Ascending aorta (tissue), 2 donors: ENCODE measurements around the gene FKBP1B. TPM values are rescaled to one million over a fixed set of nuclear protein-coding genes. Genes with fewer than 3 reads are reported as not detected.
"Not testable (repeated sequence)": the region's sequence is repeated elsewhere in the genome, so short reads cannot be mapped to it uniquely, and the experiment has no call there.

Experiments
- DNase-seq, 2 donors: peaks; one replicate each; pipeline ENCODE4 v3.0.0-alpha.2; 2019; ENCODE audit warnings: low spot score in 2 of 2
- H3K27ac ChIP-seq, 2 donors: fragments of 200-600 bp; sonication (generic); one replicate each; pipeline ENCODE4 v1.5.1; 2016 to 2017; ENCODE audit warnings: mild to moderate bottlenecking in 1 of 2
- H3K27me3 ChIP-seq: fragments of 200-600 bp; sonication (generic); one replicate; pipeline ENCODE4 v1.5.1; 2017
- H3K36me3 ChIP-seq, 2 donors: fragments of 200-600 bp; sonication (generic); one replicate each; pipeline ENCODE4 v1.5.1; 2016
- H3K4me1 ChIP-seq, 2 donors: fragments of 200-600 bp; sonication (generic); one replicate each; pipeline ENCODE4 v1.5.1; 2016 to 2017; ENCODE audit warnings: mild to moderate bottlenecking in 1 of 2
- H3K4me3 ChIP-seq, 2 donors: fragments of 200-600 bp; sonication (generic); one replicate each; pipeline ENCODE4 v1.5.1; 2016 to 2017; ENCODE audit warnings: mild to moderate bottlenecking in 1 of 2
- H3K9me3 ChIP-seq, 2 donors: fragments of 200-600 bp; sonication (generic); one replicate each; pipeline ENCODE4 v1.5.1; 2016
- CTCF ChIP-seq, 3 experiments: fragments of 200-600 bp in 2 of 3; fragments of 450-650 bp in 1 of 3; sonication (generic) in 2 of 3; IDR thresholded peaks; one replicate each; pipeline ENCODE4 v1.5.1; 2016 to 2019; ENCODE audit warnings: antibody characterized with exemption in 3 of 3, mild to moderate bottlenecking in 1 of 3, moderate library complexity in 1 of 3
- intact Hi-C: fragments of 100-400 bp; cut with DNase I; formaldehyde crosslinking; loops from one replicate; pipeline ENCODE4 v1.15.1; 2023
- total RNA-seq: library from RNA; depleted of rRNA; stranded (reverse); fragments of >200 nt; gene quantifications from one replicate; pipeline ENCODE4 v1.1.0, GENCODE V29; 2016

FKBP1B gene
- total RNA-seq, 1 donor from 2014 or later = not detected

GRCh38 chr2:24024996-24025663, 24.4 kb upstream of the FKBP1B start:
- intact Hi-C loops = no loop called here
- no peak overlapping the region for H3K4me3 ChIP-seq
- no peaks in the 10 kb centered on the region for H3K9me3 ChIP-seq
- DNase-seq = no peak
- H3K27ac ChIP-seq = no peak overlapping the region
- peaks cover 31 to 49% of the 10 kb centered on the region in 2 donors for H3K36me3 ChIP-seq
- no peak for TF ChIP-seq CTCF (IDR thresholded peaks at IDR 0.05)
- H3K27me3 ChIP-seq = no peaks in the 10 kb centered on the region
- H3K4me1 ChIP-seq = no peaks in the 10 kb centered on the region

GRCh38 chr2:24026233-24026632, 23.3 kb upstream of the FKBP1B start:
- H3K27me3 ChIP-seq = no peaks in the 10 kb centered on the region
- peaks cover 42 to 60% of the 10 kb centered on the region in 2 donors for H3K36me3 ChIP-seq
- no peak for TF ChIP-seq CTCF (IDR thresholded peaks at IDR 0.05)
- no peak overlapping the region for H3K27ac ChIP-seq
- no peaks in the 10 kb centered on the region for H3K4me1 ChIP-seq
- intact Hi-C loops = no loop called here
- no peak overlapping the region for H3K4me3 ChIP-seq
- no peak for DNase-seq
- no peaks in the 10 kb centered on the region for H3K9me3 ChIP-seq

GRCh38 chr2:24038786-24039499, 10.6 kb upstream of the FKBP1B start:
- DNase-seq = no peak
- intact Hi-C loops = no loop called here
- H3K27me3 ChIP-seq = no peaks in the 10 kb centered on the region
- no peaks in the 10 kb centered on the region for H3K9me3 ChIP-seq
- TF ChIP-seq CTCF (IDR thresholded peaks at IDR 0.05) = no peak
- H3K27ac ChIP-seq = no peak overlapping the region
- H3K4me3 ChIP-seq = no peak overlapping the region
- peaks cover 0 to 2% of the 10 kb centered on the region in 2 donors for H3K4me1 ChIP-seq
- peaks cover 23 to 27% of the 10 kb centered on the region in 2 donors for H3K36me3 ChIP-seq

GRCh38 chr2:24040511-24040910, 9.0 kb upstream of the FKBP1B start:
- intact Hi-C loops = no loop called here
- Histone ChIP-seq H3K4me1 (peaks cover 0 to 2% of the 10 kb centered on the region in 2 donors), H3K27ac (no peak overlapping the region), H3K27me3 (no peaks in the 10 kb centered on the region), H3K36me3 (peaks cover 23 to 27% of the 10 kb centered on the region in 2 donors), H3K9me3 (no peaks in the 10 kb centered on the region), H3K4me3 (no peak overlapping the region)
- TF ChIP-seq CTCF (IDR thresholded peaks at IDR 0.05) = no peak
- no peak for DNase-seq

GRCh38 chr2:24043133-24043532, 6.4 kb upstream of the FKBP1B start:
- H3K4me3 ChIP-seq, intact Hi-C loops, H3K9me3 ChIP-seq, H3K27me3 ChIP-seq, DNase-seq, H3K27ac ChIP-seq: not testable (repeated sequence)
- H3K36me3 ChIP-seq = peaks cover 11% of the 10 kb centered on the region in 2 donors
- H3K4me1 ChIP-seq = peaks cover 0 to 14% of the 10 kb centered on the region in 2 donors
